Heart left ventricle (tissue), 16 donors: ENCODE data around the gene SSBP2. TPM values are rescaled to one million over a fixed set of nuclear protein-coding genes. Genes with fewer than 3 reads are reported as not detected.

ENCODE experiments used
- ATAC-seq, 4 donors: fragments of 200-7000 bp; cut with Tn5 transposase; one replicate each; pipeline ENCODE4 v1.9.1; 2020 to 2022; ENCODE audit warnings: moderate library complexity in 4 of 4, mild to moderate bottlenecking in 3 of 4, moderate number of reproducible peaks in 1 of 4
- DNase-seq, 5 donors: peaks; one replicate each; pipeline ENCODE4 v3.0.0-alpha.2; 2020
- H3K27ac ChIP-seq, 12 donors: fragments of 200-600 bp; sonication (generic) in 4 of 12; one replicate each; pipeline versions ENCODE4 v1.5.0 to v1.8.0; 2016 to 2022; ENCODE audit warnings: mild to moderate bottlenecking in 2 of 12
- H3K27me3 ChIP-seq, 9 donors: fragments of 200-600 bp; sonication (generic) in 2 of 9; one replicate each; pipeline versions ENCODE4 v1.5.1 to v1.8.0; 2016 to 2022; ENCODE audit warnings: mild to moderate bottlenecking in 3 of 9
- H3K36me3 ChIP-seq, 9 donors: fragments of 200-600 bp; sonication (generic) in 2 of 9; one replicate each; pipeline versions ENCODE4 v1.5.0 to v1.8.0; 2018 to 2022; ENCODE audit warnings: mild to moderate bottlenecking in 2 of 9
- H3K4me1 ChIP-seq, 12 donors: fragments of 200-600 bp; sonication (generic) in 4 of 12; one replicate each; pipeline versions ENCODE4 v1.5.0 to v1.8.0; 2016 to 2022; ENCODE audit warnings: mild to moderate bottlenecking in 3 of 12
- H3K4me3 ChIP-seq, 12 donors: fragments of 200-600 bp; sonication (generic) in 4 of 12; one replicate each; pipeline versions ENCODE4 v1.5.0 to v1.8.0; 2017 to 2022; ENCODE audit warnings: mild to moderate bottlenecking in 9 of 12, moderate library complexity in 4 of 12
- H3K9me3 ChIP-seq, 12 donors: fragments of 200-600 bp; sonication (generic) in 4 of 12; one replicate each; pipeline versions ENCODE4 v1.5.0 to v1.8.0; 2016 to 2022; ENCODE audit warnings: mild to moderate bottlenecking in 1 of 12
- CTCF ChIP-seq, 12 donors: fragments of 200-600 bp; sonication (generic) in 4 of 12; IDR thresholded peaks; one replicate each; pipeline versions ENCODE4 v1.5.0 to v1.8.0; 2018 to 2022; ENCODE audit warnings: antibody characterized with exemption in 12 of 12, mild to moderate bottlenecking in 5 of 12
- POLR2A ChIP-seq, 2 donors: fragments of 450-650 bp; IDR thresholded peaks; one replicate each; pipeline ENCODE4 v1.6.1; 2017; ENCODE audit warnings: antibody characterized with exemption in 2 of 2, mild to moderate bottlenecking in 2 of 2, moderate library complexity in 2 of 2
- WGBS, 4 donors: extraction: QIAGEN DNeasy Blood & Tissue Kit in 2 of 4; methylation state at CpG; one replicate each; pipeline versions ENCODE4 v1.1.5 to v1.1.7; 2013 to 2018; 5-methylcytosine and 5-hydroxymethylcytosine counted together
- intact Hi-C, 10 donors: fragments of 100-400 bp; cut with DNase I; formaldehyde crosslinking; loops; one replicate each; pipeline versions ENCODE4 v1.11.1 to v1.14.2; 2022
- polyA plus RNA-seq, 2 donors: library from polyadenylated mRNA; stranded (reverse); fragments of 200-250 nt; gene quantifications; one replicate each; pipeline ENCODE4 v1.2.3, GENCODE V29; 2013
- total RNA-seq, 9 donors: library from RNA; depleted of rRNA in 2 of 9; stranded (reverse); fragments of >200 nt in 2 of 9; fragmentation: NEBNext Ultra II Directional in 3 of 9; extraction: Animal tissue kit (Norgen Biotek cat#: 25700) in 3 of 9; gene quantifications; one replicate each; pipeline versions ENCODE4 v1.1.0 to v1.2.4, GENCODE V29; 2016 to 2023
- donor health status: ischemic (EF 13 %, LVEDD 7.1; RV severe dilation, severe dysfunction).
- donor health status: healthy with polysubstance abuse.
- donor health status: DM: no; HTN: yes; CAD: no.
- donor health status: DM: no; HTN: no; CAD: no.
- donor health status: ischemic (EF 25% LVEDD 6.9; RV normal size, moderate dysfunction).
- donor health status: ischemic (EF 25% LVEDD 5.7; RV mildly dilated, moderate dysfunction).
- donor health status: healthy.
- donor health status: DM: yes; HTN: yes; CAD: no.
- donor health status: ischemic (EF 35%, LVEDD 5.7; RV mildly dilated, moderate dysfunction).
- donor health status: nonischemic (EF 11% LVEDD 7.7; RV severe dilation, severe dysfunction).
- donor health status: DM: yes; HTN: yes; CAD: no.
- donor health status: PGD.
- donor health status: ischemic (EF 29% LVEDD 5.4; RV normal size, mild dysfunction).
- donor health status: nonischemic (EF 23%, LVEDD 6.1; RV moderate dilation, normal function).

SSBP2 gene
- total and polyA plus RNA-seq, 11 donors: 25.6 to 98.1 (median 50.7) TPM

DNA sequence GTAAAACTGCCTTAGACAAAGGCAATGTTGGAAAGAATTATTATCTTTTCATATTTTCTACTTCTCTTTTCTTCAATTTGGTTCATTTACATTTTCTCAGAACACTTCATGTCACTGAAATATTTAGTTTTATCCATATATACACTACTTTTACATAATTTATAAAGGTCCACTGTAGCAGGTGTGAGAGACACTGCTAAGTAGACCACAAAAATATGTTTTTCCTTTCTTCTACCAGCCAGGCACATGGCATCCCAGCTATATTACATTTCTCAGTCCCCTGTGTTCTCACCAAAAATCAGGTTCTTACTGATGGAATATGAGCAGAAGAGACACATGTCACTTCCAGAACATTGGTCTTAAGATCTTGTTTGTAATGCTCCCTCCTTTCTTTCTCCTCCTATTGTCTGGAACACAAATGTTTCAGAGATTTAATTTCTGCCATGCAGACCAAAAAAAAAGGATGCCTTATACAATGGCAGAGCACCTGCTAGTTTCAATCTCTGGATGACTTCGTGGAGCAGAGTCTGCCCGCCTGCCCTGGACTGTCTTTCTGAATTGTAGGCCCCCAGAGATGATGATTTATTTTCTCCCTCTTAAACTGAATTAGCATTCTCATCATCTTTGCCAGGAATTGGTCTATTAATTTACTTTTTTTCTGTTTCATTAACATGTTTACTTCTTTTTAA, 231.5 kb downstream of the SSBP2 start:
- Histone ChIP-seq H3K9me3 (no peaks in the 10 kb centered on the region), H3K27me3 (no peaks in the 10 kb centered on the region), H3K4me1 (peaks cover 0 to 16% (median 0%) of the 10 kb centered on the region in 12 donors), H3K27ac (no peak overlapping the region), H3K4me3 (no peak overlapping the region), H3K36me3 (no peaks in the 10 kb centered on the region)
- intact Hi-C loops: no loop called here
- WGBS, 4 donors: 95 to 100% (median 97%) methylated on average over 2 of the region's 2 CpGs
- no peak for ATAC-seq
- no peak for TF ChIP-seq CTCF (IDR thresholded peaks at IDR 0.05)
- DNase-seq: no peak

- Histone ChIP-seq H3K27me3 (no peaks in the 10 kb centered on the region), H3K4me3 (no peak overlapping the region), H3K27ac (no peak overlapping the region), H3K36me3 (peaks cover 0 to 5% (median 0%) of the 10 kb centered on the region in 9 donors), H3K4me1 (peaks cover 0 to 5% (median 0%) of the 10 kb centered on the region in 12 donors), H3K9me3 (no peaks in the 10 kb centered on the region)
- intact Hi-C loops: no loop called here
- ATAC-seq: no peak
- no peak for DNase-seq
- TF ChIP-seq POLR2A (IDR thresholded peaks at IDR 0.05): no peak
- TF ChIP-seq CTCF (IDR thresholded peaks at IDR 0.05): no peak
Observed at GRCh38 chr5:81517462-81517861, 233.4 kb downstream of the SSBP2 start.

DNA sequence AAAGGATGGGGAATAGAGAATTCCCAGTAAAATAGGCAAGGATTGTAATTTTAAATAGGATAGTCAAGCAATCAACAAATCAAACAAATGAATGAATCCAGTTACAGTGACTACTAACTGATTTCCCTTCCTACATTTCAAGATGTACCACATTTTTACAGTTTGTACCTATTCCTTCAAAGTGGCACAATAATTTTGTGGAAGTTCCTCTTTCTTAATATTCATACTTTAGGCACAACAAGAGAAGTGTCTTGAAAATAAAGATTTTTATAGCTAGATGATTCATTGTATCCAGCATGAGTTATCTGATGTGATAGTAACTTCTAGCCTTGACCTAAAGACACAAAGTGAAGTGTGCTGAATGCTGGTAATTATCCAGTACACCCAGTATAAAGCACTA, 234.8 kb downstream of the SSBP2 start:
- H3K4me3 ChIP-seq: no peak overlapping the region
- DNase-seq (no peak), ATAC-seq (no peak)
- no peaks in the 10 kb centered on the region for H3K27me3 ChIP-seq
- H3K27ac ChIP-seq: no peak overlapping the region
- no peaks in the 10 kb centered on the region for H3K9me3 ChIP-seq
- H3K4me1 ChIP-seq: no peaks in the 10 kb centered on the region
- peaks cover 0 to 5% (median 0%) of the 10 kb centered on the region in 9 donors for H3K36me3 ChIP-seq
- intact Hi-C loops: no loop called here
- TF ChIP-seq POLR2A (IDR thresholded peaks at IDR 0.05) (no peak), CTCF (IDR thresholded peaks at IDR 0.05) (no peak)

DNA sequence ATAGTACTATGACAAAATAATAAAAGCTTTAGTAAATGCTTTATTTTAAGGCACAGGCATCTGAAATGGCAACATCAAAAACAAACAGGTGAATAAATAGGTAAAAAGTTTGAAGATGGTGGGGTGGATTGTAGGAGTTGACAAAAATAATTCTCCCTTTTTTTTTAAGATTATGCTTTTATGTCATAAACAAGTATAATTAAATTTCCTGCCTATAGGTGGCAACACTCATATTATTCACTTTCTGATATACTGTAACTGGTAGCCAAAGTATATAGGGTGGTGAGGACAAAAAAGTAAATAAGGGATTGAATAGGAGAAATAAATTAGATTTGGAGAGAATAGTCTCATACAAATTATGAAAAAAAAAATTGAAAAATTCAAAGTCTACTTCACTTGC, 236.9 kb downstream of the SSBP2 start:
- Histone ChIP-seq H3K27me3 (no peaks in the 10 kb centered on the region), H3K4me1 (no peaks in the 10 kb centered on the region), H3K9me3 (no peaks in the 10 kb centered on the region), H3K27ac (no peak overlapping the region), H3K4me3 (no peak overlapping the region), H3K36me3 (peaks cover 0 to 5% (median 0%) of the 10 kb centered on the region in 9 donors)
- intact Hi-C loops: loop anchor here in 4 of 10 donors (2.0 to 5.0 kb wide), 3 partner anchors 233 to 341 kb away; no protein-coding TSS in a partner anchor
- TF ChIP-seq POLR2A (IDR thresholded peaks at IDR 0.05) (no peak), CTCF (IDR thresholded peaks at IDR 0.05) (peak in 7 of 12 donors; percentile 13 to 37 (median 22))
- ATAC-seq (no peak), DNase-seq (no peak)
